Activated T-cell treated with anti-CD3 and anti-CD28 coated beads for 4 hours (primary cell): ENCODE measurements around the gene TLR7.

Experiments
- DNase-seq: peaks from one replicate; pipeline ENCODE4 v3.0.0-alpha.2; 2020

TLR7 gene

DNA sequence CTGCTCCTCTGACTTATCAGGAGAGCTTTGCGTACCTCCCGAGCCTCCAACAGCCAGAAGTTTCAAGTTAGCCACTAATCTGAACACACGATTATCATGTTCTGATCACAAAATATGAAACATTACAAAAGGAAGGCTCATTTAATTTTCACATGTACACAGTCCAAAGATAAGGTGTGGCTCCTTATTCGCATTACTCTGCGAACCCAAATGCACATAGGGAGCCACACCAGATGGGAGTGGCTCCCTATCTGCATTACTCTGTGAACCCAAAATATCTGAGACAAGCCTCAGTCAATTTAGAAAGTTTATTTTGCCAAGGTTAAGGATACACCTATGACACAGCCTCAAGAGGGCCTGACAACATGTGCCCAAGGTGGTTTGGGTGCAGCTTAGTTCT is 68.0 kb downstream of the TLR7 start:
- no peak for DNase-seq

DNA sequence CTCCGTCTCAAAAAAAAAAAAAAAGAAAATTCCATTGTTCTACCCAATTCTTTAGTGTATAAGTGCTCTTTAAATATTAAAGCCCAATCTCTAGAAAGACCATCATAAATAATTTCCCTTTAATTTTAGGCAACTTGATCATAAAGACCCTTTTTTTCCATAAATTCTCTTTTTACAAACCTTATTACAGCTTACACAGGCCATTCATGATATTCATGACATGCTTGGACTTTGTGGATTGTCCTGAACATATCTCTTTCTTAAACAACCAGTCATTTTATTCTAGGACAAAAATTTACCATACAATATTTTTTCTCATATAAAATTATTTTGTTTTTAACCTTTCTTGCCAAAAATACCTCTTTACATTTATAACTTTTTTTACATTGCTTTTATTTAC is 70.1 kb downstream of the TLR7 start:
- DNase-seq, result no peak
